Measurements from ENCODE around the gene AQP6.

GRCh38 chr12:49983892-49984291 is 11.1 kb downstream of the AQP6 start:
- TF ChIP-seq, protein P1, sequence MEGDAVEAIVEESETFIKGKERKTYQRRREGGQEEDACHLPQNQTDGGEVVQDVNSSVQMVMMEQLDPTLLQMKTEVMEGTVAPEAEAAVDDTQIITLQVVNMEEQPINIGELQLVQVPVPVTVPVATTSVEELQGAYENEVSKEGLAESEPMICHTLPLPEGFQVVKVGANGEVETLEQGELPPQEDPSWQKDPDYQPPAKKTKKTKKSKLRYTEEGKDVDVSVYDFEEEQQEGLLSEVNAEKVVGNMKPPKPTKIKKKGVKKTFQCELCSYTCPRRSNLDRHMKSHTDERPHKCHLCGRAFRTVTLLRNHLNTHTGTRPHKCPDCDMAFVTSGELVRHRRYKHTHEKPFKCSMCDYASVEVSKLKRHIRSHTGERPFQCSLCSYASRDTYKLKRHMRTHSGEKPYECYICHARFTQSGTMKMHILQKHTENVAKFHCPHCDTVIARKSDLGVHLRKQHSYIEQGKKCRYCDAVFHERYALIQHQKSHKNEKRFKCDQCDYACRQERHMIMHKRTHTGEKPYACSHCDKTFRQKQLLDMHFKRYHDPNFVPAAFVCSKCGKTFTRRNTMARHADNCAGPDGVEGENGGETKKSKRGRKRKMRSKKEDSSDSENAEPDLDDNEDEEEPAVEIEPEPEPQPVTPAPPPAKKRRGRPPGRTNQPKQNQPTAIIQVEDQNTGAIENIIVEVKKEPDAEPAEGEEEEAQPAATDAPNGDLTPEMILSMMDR (conservative IDR thresholded peaks at IDR 0.05 in 1 of 2, IDR thresholded peaks at IDR 0.05 in 1 of 2; ENCODE audit: low read depth in 1 of 2, low read length in 2 of 2) = no peak
- TF ChIP-seq EZH2 (IDR thresholded peaks at IDR 0.05; ENCODE audit: low read length, missing control alignments) = no peak

Measured in fibroblast of lung (primary cell).